ENCODE results near the gene TBCC. TPM values are rescaled to one million over a fixed set of nuclear protein-coding genes. Genes with fewer than 3 reads are reported as not detected.

TBCC gene
- total RNA-seq, 4 donors from 2014 or later, result 5.2 to 43.3 (median 27.3) TPM

DNA sequence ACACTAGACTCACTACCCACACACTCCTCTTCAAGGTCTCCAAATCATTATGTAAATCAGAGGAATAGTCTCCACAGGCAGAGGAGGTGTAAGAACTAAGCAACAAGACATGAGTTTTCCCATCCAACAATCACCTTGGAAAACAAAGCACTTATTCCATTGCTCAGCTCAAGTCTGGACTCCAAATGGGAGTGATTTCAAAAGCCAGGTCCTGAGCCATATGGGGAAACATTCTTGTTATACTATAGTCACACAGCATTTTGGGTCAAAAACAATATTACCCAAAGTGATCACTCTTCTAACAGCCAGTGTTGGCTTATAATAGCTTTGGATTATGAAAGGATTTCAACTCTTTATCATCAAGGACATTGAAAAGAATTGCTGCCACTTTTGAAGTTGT, 19.9 kb downstream of the TBCC start:
- peaks cover 7 to 22% (median 13%) of the 10 kb centered on the region in 4 donors for H3K4me1 ChIP-seq
- no peaks in the 10 kb centered on the region for H3K9me3 ChIP-seq
- H3K27ac ChIP-seq, result peak overlapping the region; percentile 76 to 85 (median 82)
- TF ChIP-seq POLR2AphosphoS5 (IDR thresholded peaks at IDR 0.05) (no peak), EP300 (IDR thresholded peaks at IDR 0.05; ENCODE audit: low read depth) (no peak), POLR2A (IDR thresholded peaks at IDR 0.05) (no peak)
- TF ChIP-seq, protein P1, sequence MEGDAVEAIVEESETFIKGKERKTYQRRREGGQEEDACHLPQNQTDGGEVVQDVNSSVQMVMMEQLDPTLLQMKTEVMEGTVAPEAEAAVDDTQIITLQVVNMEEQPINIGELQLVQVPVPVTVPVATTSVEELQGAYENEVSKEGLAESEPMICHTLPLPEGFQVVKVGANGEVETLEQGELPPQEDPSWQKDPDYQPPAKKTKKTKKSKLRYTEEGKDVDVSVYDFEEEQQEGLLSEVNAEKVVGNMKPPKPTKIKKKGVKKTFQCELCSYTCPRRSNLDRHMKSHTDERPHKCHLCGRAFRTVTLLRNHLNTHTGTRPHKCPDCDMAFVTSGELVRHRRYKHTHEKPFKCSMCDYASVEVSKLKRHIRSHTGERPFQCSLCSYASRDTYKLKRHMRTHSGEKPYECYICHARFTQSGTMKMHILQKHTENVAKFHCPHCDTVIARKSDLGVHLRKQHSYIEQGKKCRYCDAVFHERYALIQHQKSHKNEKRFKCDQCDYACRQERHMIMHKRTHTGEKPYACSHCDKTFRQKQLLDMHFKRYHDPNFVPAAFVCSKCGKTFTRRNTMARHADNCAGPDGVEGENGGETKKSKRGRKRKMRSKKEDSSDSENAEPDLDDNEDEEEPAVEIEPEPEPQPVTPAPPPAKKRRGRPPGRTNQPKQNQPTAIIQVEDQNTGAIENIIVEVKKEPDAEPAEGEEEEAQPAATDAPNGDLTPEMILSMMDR (IDR thresholded peaks at IDR 0.05), result no peak
- in situ Hi-C loops (cut with MboI; ENCODE audit: low pct_ligation_motif_present in 1 of 4, low pct_unique_long_range_greater_than_20kb in 1 of 4, low sequenced_read_pairs in 3 of 4) (loop anchor here in 3 of 4 donors (5.0 to 25.0 kb wide), 3 partner anchors 64 to 161 kb away; partner anchors contain the start of gene RPL7L1 (in 1 of the 3)), intact Hi-C loops (cut with DNase I; ENCODE audit: low total_unique reads) (loop anchor here (5.0 to 10.0 kb wide), 2 partner anchors 64 to 149 kb away; partner anchors contain the start of gene RPL7L1)
- no peaks in the 10 kb centered on the region for H3K27me3 ChIP-seq
- no peak for DNase-seq
- H3K4me3 ChIP-seq, result peak overlapping the region in 1 of 4 donors; percentile 59
- no peaks in the 10 kb centered on the region for H3K36me3 ChIP-seq

DNA sequence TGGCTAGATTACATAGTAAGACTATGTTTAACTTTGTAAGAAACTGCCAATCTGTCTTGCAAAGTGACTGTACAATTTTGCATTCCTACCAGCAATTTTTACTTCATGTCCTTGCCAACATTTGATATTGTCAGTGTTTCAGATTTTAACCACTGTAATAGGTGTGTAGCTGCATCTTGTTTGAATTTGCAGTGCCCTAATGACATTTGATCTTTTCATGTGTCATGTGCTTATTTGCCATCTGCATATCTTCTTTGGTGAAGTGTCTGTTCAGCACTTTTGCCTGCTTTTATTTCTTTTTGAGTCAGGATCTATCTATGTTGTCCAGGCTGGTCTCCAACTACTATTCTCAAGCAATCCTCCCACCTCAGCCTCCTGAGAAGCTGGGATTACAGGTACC, 21.1 kb downstream of the TBCC start:
- no peak for DNase-seq
- Histone ChIP-seq H3K4me3 (no peak overlapping the region), H3K27me3 (no peaks in the 10 kb centered on the region), H3K4me1 (peaks cover 7 to 22% (median 13%) of the 10 kb centered on the region in 4 donors), H3K36me3 (no peaks in the 10 kb centered on the region), H3K27ac (no peak overlapping the region), H3K9me3 (no peaks in the 10 kb centered on the region)
- in situ Hi-C loops (cut with MboI; ENCODE audit: low pct_ligation_motif_present in 1 of 4, low pct_unique_long_range_greater_than_20kb in 1 of 4, low sequenced_read_pairs in 3 of 4) (loop anchor here in 3 of 4 donors (5.0 to 25.0 kb wide), 3 partner anchors 63 to 162 kb away; partner anchors contain the start of gene RPL7L1 (in 1 of the 3)), intact Hi-C loops (cut with DNase I; ENCODE audit: low total_unique reads) (loop anchor here (5.0 to 10.0 kb wide), 2 partner anchors 63 to 150 kb away; partner anchors contain the start of gene RPL7L1)
- TF ChIP-seq, protein P1 (IDR thresholded peaks at IDR 0.05), result no peak
- TF ChIP-seq POLR2A (IDR thresholded peaks at IDR 0.05) (no peak), EP300 (IDR thresholded peaks at IDR 0.05; ENCODE audit: low read depth) (no peak), POLR2AphosphoS5 (IDR thresholded peaks at IDR 0.05) (no peak)

DNA sequence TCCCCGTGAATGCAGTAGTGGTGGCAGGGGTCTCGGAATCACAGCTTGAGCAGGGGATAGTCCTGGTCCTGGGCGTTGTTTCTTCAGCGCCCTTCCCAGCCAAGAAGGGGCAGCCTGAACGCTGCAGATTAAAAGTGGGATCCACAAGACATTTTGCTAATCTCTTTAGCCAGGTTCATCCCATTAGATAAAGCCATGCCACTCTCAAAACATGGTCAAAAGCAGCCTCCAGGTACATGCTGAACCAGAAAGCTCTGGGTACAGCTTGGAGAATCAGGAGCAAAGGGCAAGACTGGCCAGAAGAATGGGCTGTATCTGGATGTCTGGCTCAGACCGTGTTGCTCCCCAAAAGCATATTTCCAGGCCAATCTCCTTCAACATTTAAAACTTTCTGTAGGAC, 23.4 kb downstream of the TBCC start, which contains the start of gene PRPH2:
PRPH2 (minus strand) TSS at position 101 of the 400 bp plus-strand sequence. CDS start 263 bp downstream, outside the sequence.
- peaks cover 7 to 21% (median 13%) of the 10 kb centered on the region in 4 donors for H3K4me1 ChIP-seq
- H3K27ac ChIP-seq, result no peak within 1 kb of the TSS
- TF ChIP-seq, protein P1 (IDR thresholded peaks at IDR 0.05), result no peak
- TF ChIP-seq POLR2A (IDR thresholded peaks at IDR 0.05) (no peak), POLR2AphosphoS5 (IDR thresholded peaks at IDR 0.05) (no peak), EP300 (IDR thresholded peaks at IDR 0.05; ENCODE audit: low read depth) (no peak)
- DNase-seq, result no peak
- H3K27me3 ChIP-seq, result no peaks in the 10 kb centered on the region
- H3K4me3 ChIP-seq, result no peak within 1 kb of the TSS
- intact Hi-C loops (cut with DNase I; ENCODE audit: low total_unique reads) (loop anchor here (10.0 kb wide), 1 partner anchor 152 kb away; the partner anchor contains the start of gene RPL7L1), in situ Hi-C loops (cut with MboI; ENCODE audit: low pct_ligation_motif_present in 1 of 4, low pct_unique_long_range_greater_than_20kb in 1 of 4, low sequenced_read_pairs in 3 of 4) (no loop called here)
- no peaks in the 10 kb centered on the region for H3K36me3 ChIP-seq
- no peaks in the 10 kb centered on the region for H3K9me3 ChIP-seq
- WGBS, 2 donors (ENCODE audit: low coverage in 1 of 2), result 88 to 95% methylated on average over 1 to 5 of the region's 6 CpGs

DNA sequence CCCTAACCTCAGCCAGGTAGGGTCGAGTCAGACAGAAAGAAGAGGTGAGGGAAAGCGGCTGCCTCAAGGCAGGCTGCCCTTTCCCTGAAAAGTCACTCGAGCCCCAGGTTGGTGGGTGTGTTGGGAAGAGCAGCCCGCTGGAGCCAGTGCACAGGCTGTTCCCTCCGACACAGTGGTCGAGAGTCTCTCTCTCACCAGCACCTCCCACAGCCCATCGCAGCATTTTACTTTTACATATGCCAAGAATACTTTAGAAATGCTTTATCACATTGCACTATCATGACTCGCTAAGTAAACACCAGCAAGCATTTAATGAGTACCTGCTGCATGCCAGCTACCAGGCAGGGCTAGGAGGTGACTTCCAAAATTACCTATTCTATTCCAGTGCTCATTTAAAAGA, 25.2 kb downstream of the TBCC start:
- H3K4me3 ChIP-seq, result no peak overlapping the region
- no peak for DNase-seq
- TF ChIP-seq EP300 (IDR thresholded peaks at IDR 0.05; ENCODE audit: low read depth) (no peak), POLR2AphosphoS5 (IDR thresholded peaks at IDR 0.05) (no peak), POLR2A (IDR thresholded peaks at IDR 0.05) (no peak)
- TF ChIP-seq, protein P1 (IDR thresholded peaks at IDR 0.05), result no peak
- no peaks in the 10 kb centered on the region for H3K27me3 ChIP-seq
- H3K9me3 ChIP-seq, result no peaks in the 10 kb centered on the region
- H3K36me3 ChIP-seq, result no peaks in the 10 kb centered on the region
- intact Hi-C loops (cut with DNase I; ENCODE audit: low total_unique reads), result loop anchor here (10.0 kb wide), 1 partner anchor 154 kb away; the partner anchor contains the start of gene RPL7L1
- in situ Hi-C loops (cut with MboI; ENCODE audit: low pct_ligation_motif_present in 1 of 4, low pct_unique_long_range_greater_than_20kb in 1 of 4, low sequenced_read_pairs in 3 of 4), result no loop called here
- peaks cover 0 to 6% (median 2%) of the 10 kb centered on the region in 4 donors for H3K4me1 ChIP-seq
- H3K27ac ChIP-seq, result no peak overlapping the region
- WGBS, 2 donors (ENCODE audit: low coverage in 1 of 2), result 17 to 53% methylated on average over 2 to 8 of the region's 8 CpGs
